Measurements from ENCODE around the gene PIP4K2C. TPM values are rescaled to one million over a fixed set of nuclear protein-coding genes. Genes with fewer than 3 reads are reported as not detected.

The PIP4K2C gene
- total and polyA plus RNA-seq, 10 of the 15 experiments (the other 5 are each of a cell fraction or from before 2014, with no cell fraction given): 4.8 to 25.1 (median 14.9) TPM

GRCh38 chr12:57548488-57548887, 42.5 kb upstream of the PIP4K2C start:
- Histone ChIP-seq H3K27me3 (replicated peaks in 1 of 2; ENCODE audit: control insufficient read depth in 2 of 2, insufficient read depth in 2 of 2, low read length in 1 of 2) (peaks cover 0 to 1% of the 10 kb centered on the region in 2 experiments; a peak in 2 of 4 replicates), H3K4me1 (ENCODE audit: control insufficient read depth, insufficient read depth, low read length) (peaks cover 9% of the 10 kb centered on the region; the same call in 1 of the 2 replicates), H3K9ac (ENCODE audit: control insufficient read depth, insufficient read depth, low read length) (no peak overlapping the region), H3K36me3 (ENCODE audit: control insufficient read depth in 2 of 2, insufficient read depth in 2 of 2, low read length in 1 of 2) (no peaks in the 10 kb centered on the region), H3K9me3 (replicated peaks; ENCODE audit: control insufficient read depth, insufficient read depth, low read length) (no peaks in the 10 kb centered on the region), H3K79me2 (ENCODE audit: control insufficient read depth, insufficient read depth, low read length) (peaks cover 19% of the 10 kb centered on the region), H3K4me2 (ENCODE audit: control insufficient read depth, insufficient read depth) (no peak overlapping the region), H3K4me3 (no peak overlapping the region), H4K20me1 (ENCODE audit: control insufficient read depth, insufficient read depth) (no peaks in the 10 kb centered on the region), H2AFZ (ENCODE audit: control insufficient read depth, low read depth, low read length) (no peak overlapping the region), H3K27ac (ENCODE audit: control insufficient read depth, insufficient read depth) (no peak overlapping the region)
- TF ChIP-seq POLR2AphosphoS5 (IDR thresholded peaks at IDR 0.05; ENCODE audit: low read length) (no peak), TAF1 (IDR thresholded peaks at IDR 0.05; ENCODE audit: borderline replicate concordance, low read depth, low read length) (no peak), ZNF622 (IDR thresholded peaks at IDR 0.05) (no peak), NRF1 (conservative IDR thresholded peaks at IDR 0.05; ENCODE audit: low read depth, low read length) (no peak), YY1 (IDR thresholded peaks at IDR 0.05; ENCODE audit: low read depth, low read length) (no peak)
- no peak for DNase-seq (ENCODE audit: low read depth, low spot score)
- FAIRE-seq: no peak
- CTCF ChIA-PET: no interaction called here
- in situ Hi-C loops (cut with MboI): no loop called here
- 44% methylated on average over 2 of the region's 2 CpGs for WGBS (ENCODE audit: insufficient coverage, insufficient replicate concordance, low lambda C conversion rate, missing lambda C conversion rate)
- intact Hi-C loops (cut with micrococcal nuclease; ENCODE audit: unreplicated experiment): no loop called here
- BruUV-seq (replicated peaks): no TSS peak
- POLR2A ChIA-PET: no interaction called here
- RAD21 ChIA-PET (ENCODE audit: unreplicated experiment): interaction anchor here (0.6 to 1.0 kb wide), 2 partner anchors 25 to 88 kb away, joined by 3 read pairs; no protein-coding TSS in a partner anchor
- ATAC-seq: no peak
- SMC1A ChIA-PET (ENCODE audit: uncharacterized antibody, unreplicated experiment): interaction anchor here (0.6 kb wide), 1 partner anchor 867 kb away, joined by 4 read pairs; no protein-coding TSS in a partner anchor

- CTCF ChIA-PET: no interaction called here
- DNase-seq (ENCODE audit: low read depth, low spot score): no peak
- H3K79me2 ChIP-seq (ENCODE audit: control insufficient read depth, insufficient read depth, low read length): peaks cover 19% of the 10 kb centered on the region
- POLR2A ChIA-PET: no interaction called here
- in situ Hi-C loops (cut with MboI): no loop called here
- SMC1A ChIA-PET (ENCODE audit: uncharacterized antibody, unreplicated experiment): no interaction called here
- H2AFZ ChIP-seq (ENCODE audit: control insufficient read depth, low read depth, low read length): peak overlapping the region; percentile 68
- peak overlapping the region; percentile 73 for H3K4me3 ChIP-seq
- RAD21 ChIA-PET (ENCODE audit: unreplicated experiment): interaction anchor here (1.0 kb wide), 1 partner anchor 26 kb away, joined by 3 read pairs; no protein-coding TSS in a partner anchor
- peaks cover 0 to 1% of the 10 kb centered on the region in 2 experiments; a peak in 2 of 4 replicates for H3K27me3 ChIP-seq (replicated peaks in 1 of 2; ENCODE audit: control insufficient read depth in 2 of 2, insufficient read depth in 2 of 2, low read length in 1 of 2)
- no TSS peak for BruUV-seq (replicated peaks)
- intact Hi-C loops (cut with micrococcal nuclease; ENCODE audit: unreplicated experiment): no loop called here
- peak overlapping the region; percentile 84 for H3K4me2 ChIP-seq (ENCODE audit: control insufficient read depth, insufficient read depth)
- H3K36me3 ChIP-seq (ENCODE audit: control insufficient read depth in 2 of 2, insufficient read depth in 2 of 2, low read length in 1 of 2): no peaks in the 10 kb centered on the region
- H3K9me3 ChIP-seq (replicated peaks; ENCODE audit: control insufficient read depth, insufficient read depth, low read length): no peaks in the 10 kb centered on the region
- TF ChIP-seq E2F8 (IDR thresholded peaks at IDR 0.05; ENCODE audit: low read depth, partially characterized antibody) (no peak), JUNB (IDR thresholded peaks at IDR 0.05) (no peak), WRNIP1 (IDR thresholded peaks at IDR 0.05; ENCODE audit: borderline replicate concordance, low read depth, low read length) (no peak), TARDBP (IDR thresholded peaks at IDR 0.05; ENCODE audit: borderline replicate concordance) (no peak), FOS (IDR thresholded peaks at IDR 0.05; ENCODE audit: borderline replicate concordance, extremely low read depth, insufficient read length) (no peak)
- no peak overlapping the region for H3K9ac ChIP-seq (ENCODE audit: control insufficient read depth, insufficient read depth, low read length)
- H3K4me1 ChIP-seq (ENCODE audit: control insufficient read depth, insufficient read depth, low read length): peaks cover 9% of the 10 kb centered on the region; the same call in 1 of the 2 replicates
- FAIRE-seq: no peak
- peak; percentile 1; the same call in 2 of the 3 replicates for ATAC-seq
- WGBS (ENCODE audit: insufficient coverage, insufficient replicate concordance, low lambda C conversion rate, missing lambda C conversion rate): 24% methylated on average over 10 of the region's 13 CpGs
- no peak overlapping the region for H3K27ac ChIP-seq (ENCODE audit: control insufficient read depth, insufficient read depth)
- no peaks in the 10 kb centered on the region for H4K20me1 ChIP-seq (ENCODE audit: control insufficient read depth, insufficient read depth)
Observed at GRCh38 chr12:57549203-57549908, 41.6 kb upstream of the PIP4K2C start.
